ENCODE measurements around the gene GTF2IRD2. TPM values are rescaled to one million over a fixed set of nuclear protein-coding genes. Genes with fewer than 3 reads are reported as not detected.
"Not testable (repeated sequence)": the region's sequence is repeated elsewhere in the genome, so short reads cannot be mapped to it uniquely, and the experiment has no call there.

Gene GTF2IRD2
- total RNA-seq (2014; rRNA removed; shearing (Covaris generic)), result 0.45 and 0.74 TPM in 2 replicates
- 11.1 and 14.6 TPM in 2 replicates for polyA plus RNA-seq (2016; fragmentation: Nextera tagmentation; extraction: Ambion mirVana)
- long read RNA-seq, result 0 reads

GRCh38 chr7:74850833-74851721, at the start of gene GTF2IRD2:
Gene GTF2IRD2 (minus strand): TSS chr7:74851605. CDS start chr7:74836378, 15,227 bp downstream.
- H3K27ac ChIP-seq (ENCODE audit: low read depth); H2AFZ ChIP-seq; H3K36me3 Mint-ChIP-seq (ENCODE audit: low read depth); H3F3A ChIP-seq (replicated peaks; ENCODE audit: low read depth); H3K4me2 ChIP-seq; H3K79me2 ChIP-seq (replicated peaks; ENCODE audit: insufficient read depth); DNase-seq (ENCODE audit: low spot score); H3K27me3 Mint-ChIP-seq (ENCODE audit: insufficient read depth, low read depth, poor library complexity); H3K27ac Mint-ChIP-seq; H3K4me3 ChIP-seq; H3K36me3 ChIP-seq (ENCODE audit: insufficient read depth); H3K27me3 ChIP-seq (ENCODE audit: insufficient read depth); H4K20me1 ChIP-seq (replicated peaks; ENCODE audit: insufficient read depth); H3K4me1 ChIP-seq (ENCODE audit: insufficient read depth); H3K9me2 ChIP-seq (ENCODE audit: insufficient read depth); H3K4me1 Mint-ChIP-seq; H3K9me3 Mint-ChIP-seq: not testable (repeated sequence)
- peak; percentile 79 for ATAC-seq
- H3K4me3 Mint-ChIP-seq, result peak within 1 kb of the TSS; percentile 51; the same call in 2 of the 3 replicates

DNA sequence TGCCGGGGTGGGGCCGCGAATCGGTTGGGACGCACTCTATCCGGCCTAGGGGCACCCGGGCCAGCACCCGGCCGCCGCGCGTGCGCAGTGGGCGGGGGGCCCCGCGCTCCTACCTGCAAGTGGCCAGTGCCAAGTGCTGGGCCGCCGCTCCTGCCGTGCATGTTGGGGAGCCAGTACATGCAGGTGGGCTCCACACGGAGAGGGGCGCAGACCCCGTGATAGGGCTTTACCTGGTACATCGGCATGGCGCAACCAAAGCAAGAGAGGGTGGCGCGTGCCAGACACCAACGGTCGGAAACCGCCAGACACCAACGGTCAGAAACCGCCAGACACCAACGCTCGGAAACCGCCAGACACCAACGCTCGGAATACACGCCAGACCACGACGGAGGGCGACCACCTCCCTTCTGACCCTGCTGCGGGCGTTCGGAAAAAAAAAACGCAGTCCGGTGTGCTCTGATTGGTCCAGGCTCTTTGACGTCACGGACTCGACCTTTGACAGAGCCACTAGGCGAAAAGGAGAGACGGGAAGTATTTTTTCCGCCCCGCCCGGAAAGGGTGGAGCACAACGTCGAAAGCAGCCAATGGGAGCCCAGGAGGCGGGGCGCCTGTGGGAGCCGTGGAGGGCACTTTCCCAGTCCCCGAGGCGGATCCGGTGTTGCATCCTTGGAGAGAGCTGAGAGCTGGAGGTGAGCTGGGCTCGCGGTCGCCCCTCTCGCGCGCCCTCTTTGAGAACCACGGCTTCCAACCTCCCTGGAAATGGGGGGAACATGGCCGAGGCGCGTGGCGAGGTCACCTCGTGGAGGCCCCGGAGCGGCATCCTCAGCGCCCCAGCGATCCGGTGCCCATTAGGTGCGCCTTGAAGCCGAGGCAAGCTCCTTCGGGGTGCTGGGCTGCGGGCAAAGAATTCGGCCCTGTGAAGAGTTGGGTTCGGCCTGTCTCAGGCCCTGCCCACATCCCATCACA, 39.0 kb upstream of the GTF2IRD2 start:
- H3K4me3 Mint-ChIP-seq, result peak overlapping the region; percentile 69; the same call in 2 of the 3 replicates

GRCh38 chr7:74889518-74890129, 38.2 kb upstream of the GTF2IRD2 start:
- not testable (repeated sequence) for H3K27ac ChIP-seq (ENCODE audit: low read depth); H3K27me3 Mint-ChIP-seq (ENCODE audit: insufficient read depth, low read depth, poor library complexity); H3K36me3 Mint-ChIP-seq (ENCODE audit: low read depth); H3K4me2 ChIP-seq; DNase-seq (ENCODE audit: low spot score); H2AFZ ChIP-seq; H4K20me1 ChIP-seq (replicated peaks; ENCODE audit: insufficient read depth); H3K9me3 Mint-ChIP-seq; H3K4me1 Mint-ChIP-seq; H3K9me2 ChIP-seq (ENCODE audit: insufficient read depth); H3K79me2 ChIP-seq (replicated peaks; ENCODE audit: insufficient read depth); H3F3A ChIP-seq (replicated peaks; ENCODE audit: low read depth); H3K36me3 ChIP-seq (ENCODE audit: insufficient read depth); H3K4me3 ChIP-seq; H3K4me1 ChIP-seq (ENCODE audit: insufficient read depth); H3K27ac Mint-ChIP-seq; H3K27me3 ChIP-seq (ENCODE audit: insufficient read depth)
- H3K4me3 Mint-ChIP-seq, result peak overlapping the region; percentile 59; the same call in 2 of the 3 replicates
- ATAC-seq, result peak; percentile 10; the same call in 1 of the 3 replicates

More for the DNA sequence above, 39.0 kb upstream of the GTF2IRD2 start:
- not testable (repeated sequence) for H3K36me3 Mint-ChIP-seq (ENCODE audit: low read depth); H3K4me1 ChIP-seq (ENCODE audit: insufficient read depth); H3K9me2 ChIP-seq (ENCODE audit: insufficient read depth); H3K27me3 Mint-ChIP-seq (ENCODE audit: insufficient read depth, low read depth, poor library complexity); H3F3A ChIP-seq (replicated peaks; ENCODE audit: low read depth); H3K79me2 ChIP-seq (replicated peaks; ENCODE audit: insufficient read depth); H3K4me1 Mint-ChIP-seq; H4K20me1 ChIP-seq (replicated peaks; ENCODE audit: insufficient read depth); H3K4me2 ChIP-seq; H3K27ac Mint-ChIP-seq; H3K27me3 ChIP-seq (ENCODE audit: insufficient read depth); H3K36me3 ChIP-seq (ENCODE audit: insufficient read depth); H2AFZ ChIP-seq; H3K27ac ChIP-seq (ENCODE audit: low read depth); H3K9me3 Mint-ChIP-seq
- DNase-seq (ENCODE audit: low spot score) (peak; percentile 62), ATAC-seq (peak; percentile 92)
- TF ChIP-seq POLR2AphosphoS5 (IDR thresholded peaks at IDR 0.05; ENCODE audit: low read depth), result peak; percentile 68
- peak overlapping the region; percentile 47; the same call in 1 of the 2 replicates for H3K4me3 ChIP-seq

- DNase-seq (ENCODE audit: low spot score); H3K4me2 ChIP-seq; H3F3A ChIP-seq (replicated peaks; ENCODE audit: low read depth); H3K27ac ChIP-seq (ENCODE audit: low read depth); H3K36me3 ChIP-seq (ENCODE audit: insufficient read depth); H3K27me3 ChIP-seq (ENCODE audit: insufficient read depth); H3K4me3 Mint-ChIP-seq; H3K4me1 Mint-ChIP-seq; H3K9me2 ChIP-seq (ENCODE audit: insufficient read depth); H3K9me3 Mint-ChIP-seq; H3K27me3 Mint-ChIP-seq (ENCODE audit: insufficient read depth, low read depth, poor library complexity); ATAC-seq; H3K4me1 ChIP-seq (ENCODE audit: insufficient read depth); H3K79me2 ChIP-seq (replicated peaks; ENCODE audit: insufficient read depth); H4K20me1 ChIP-seq (replicated peaks; ENCODE audit: insufficient read depth); H3K27ac Mint-ChIP-seq; H3K4me3 ChIP-seq; H2AFZ ChIP-seq: not testable (repeated sequence)
- H3K36me3 Mint-ChIP-seq (ENCODE audit: low read depth), result peaks cover 12% of the 10 kb centered on the region
These were observed 33.9 kb upstream of the GTF2IRD2 start for GRCh38 chr7:74885295-74885694.

DNA sequence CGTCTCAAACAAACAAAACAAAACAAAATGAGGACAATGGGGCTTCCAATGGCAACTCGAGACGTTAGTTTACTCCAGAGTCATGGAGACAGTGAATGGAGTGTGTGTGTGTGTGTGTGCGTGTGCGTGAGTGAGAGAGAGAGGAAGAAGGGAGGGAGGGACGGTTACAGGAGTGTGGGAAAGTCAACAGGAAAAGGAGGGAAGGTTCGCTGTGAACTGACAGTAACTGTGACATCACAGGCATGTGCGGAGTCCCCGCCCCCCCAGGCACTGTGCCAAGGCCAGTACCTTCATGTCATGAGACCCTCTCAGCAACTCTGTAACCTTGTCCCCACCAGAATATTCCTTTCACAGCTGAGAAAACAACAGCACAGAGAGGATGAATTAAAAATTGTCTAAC, 30.7 kb upstream of the GTF2IRD2 start:
- not testable (repeated sequence) for H3K27ac ChIP-seq (ENCODE audit: low read depth); H3K4me1 ChIP-seq (ENCODE audit: insufficient read depth); H3K4me1 Mint-ChIP-seq; H3F3A ChIP-seq (replicated peaks; ENCODE audit: low read depth); ATAC-seq; H3K9me2 ChIP-seq (ENCODE audit: insufficient read depth); H3K79me2 ChIP-seq (replicated peaks; ENCODE audit: insufficient read depth); H3K4me3 ChIP-seq; H3K27ac Mint-ChIP-seq; H3K36me3 ChIP-seq (ENCODE audit: insufficient read depth); H2AFZ ChIP-seq; H3K4me3 Mint-ChIP-seq; H3K4me2 ChIP-seq; H3K9me3 Mint-ChIP-seq; H4K20me1 ChIP-seq (replicated peaks; ENCODE audit: insufficient read depth); H3K27me3 ChIP-seq (ENCODE audit: insufficient read depth); H3K27me3 Mint-ChIP-seq (ENCODE audit: insufficient read depth, low read depth, poor library complexity); DNase-seq (ENCODE audit: low spot score)
- peaks cover 12% of the 10 kb centered on the region for H3K36me3 Mint-ChIP-seq (ENCODE audit: low read depth)
